Measurements from ENCODE around the gene ACTL7A. TPM values are rescaled to one million over a fixed set of nuclear protein-coding genes. Genes with fewer than 3 reads are reported as not detected.
"Not testable (repeated sequence)": the region's sequence is repeated elsewhere in the genome, so short reads cannot be mapped to it uniquely, and the experiment has no call there.

Gene ACTL7A
- total RNA-seq, 1 donor from 2014 or later = not detected

DNA sequence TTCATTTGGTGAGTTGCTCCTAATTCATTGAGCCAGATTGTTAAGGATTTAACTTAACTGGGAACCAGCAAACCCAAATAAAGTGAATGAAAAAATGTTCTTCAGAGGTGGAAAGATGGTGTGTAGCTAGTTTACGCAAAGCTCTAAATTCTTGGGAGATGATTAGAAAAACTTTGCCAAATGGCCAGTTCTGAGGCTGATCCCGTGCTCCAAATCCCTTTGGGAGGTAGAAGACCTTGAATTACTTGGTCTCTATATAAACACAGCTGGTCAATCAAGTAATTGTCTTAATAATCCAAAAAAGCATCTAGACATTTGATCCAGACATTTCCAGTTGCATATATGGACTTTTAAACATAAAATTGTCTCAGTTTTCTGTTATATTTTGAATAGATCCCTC is 17.7 kb upstream of the ACTL7A start:
- Histone ChIP-seq H3K27me3 (ENCODE audit: control insufficient read depth, insufficient read depth, low read length) (no peaks in the 10 kb centered on the region), H3K36me3 (ENCODE audit: control insufficient read depth, insufficient read depth, low read length) (no peaks in the 10 kb centered on the region), H3K4me3 (ENCODE audit: low read depth, low read length) (no peak overlapping the region)
- TF ChIP-seq, protein P1, sequence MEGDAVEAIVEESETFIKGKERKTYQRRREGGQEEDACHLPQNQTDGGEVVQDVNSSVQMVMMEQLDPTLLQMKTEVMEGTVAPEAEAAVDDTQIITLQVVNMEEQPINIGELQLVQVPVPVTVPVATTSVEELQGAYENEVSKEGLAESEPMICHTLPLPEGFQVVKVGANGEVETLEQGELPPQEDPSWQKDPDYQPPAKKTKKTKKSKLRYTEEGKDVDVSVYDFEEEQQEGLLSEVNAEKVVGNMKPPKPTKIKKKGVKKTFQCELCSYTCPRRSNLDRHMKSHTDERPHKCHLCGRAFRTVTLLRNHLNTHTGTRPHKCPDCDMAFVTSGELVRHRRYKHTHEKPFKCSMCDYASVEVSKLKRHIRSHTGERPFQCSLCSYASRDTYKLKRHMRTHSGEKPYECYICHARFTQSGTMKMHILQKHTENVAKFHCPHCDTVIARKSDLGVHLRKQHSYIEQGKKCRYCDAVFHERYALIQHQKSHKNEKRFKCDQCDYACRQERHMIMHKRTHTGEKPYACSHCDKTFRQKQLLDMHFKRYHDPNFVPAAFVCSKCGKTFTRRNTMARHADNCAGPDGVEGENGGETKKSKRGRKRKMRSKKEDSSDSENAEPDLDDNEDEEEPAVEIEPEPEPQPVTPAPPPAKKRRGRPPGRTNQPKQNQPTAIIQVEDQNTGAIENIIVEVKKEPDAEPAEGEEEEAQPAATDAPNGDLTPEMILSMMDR (IDR thresholded peaks at IDR 0.05; ENCODE audit: insufficient read depth, low read length, poor library complexity, severe bottlenecking) = no peak
- no peak for DNase-seq (ENCODE audit: low read depth)

DNA sequence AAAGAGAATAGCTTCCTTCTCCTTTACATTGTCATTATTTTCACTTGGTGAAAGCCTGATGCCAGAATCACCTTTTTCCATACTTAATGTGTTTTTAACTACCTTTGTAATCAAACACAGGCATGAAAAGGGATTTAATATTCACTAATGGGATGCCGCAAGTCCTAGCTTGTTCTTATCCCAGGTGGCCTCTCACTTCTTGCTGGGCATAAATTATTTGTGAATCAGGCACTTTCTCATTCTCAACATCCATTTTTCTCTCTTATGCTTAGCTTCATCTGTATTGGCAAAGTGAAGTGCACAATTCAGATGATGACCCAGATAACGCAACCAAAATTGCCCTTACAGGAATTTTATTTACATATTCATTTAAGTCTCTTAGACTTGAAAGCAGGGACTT is 17.2 kb upstream of the ACTL7A start:
- TF ChIP-seq, protein P1 (IDR thresholded peaks at IDR 0.05; ENCODE audit: insufficient read depth, low read length, poor library complexity, severe bottlenecking) = no peak
- Histone ChIP-seq H3K36me3 (ENCODE audit: control insufficient read depth, insufficient read depth, low read length) (no peaks in the 10 kb centered on the region), H3K4me3 (ENCODE audit: low read depth, low read length) (no peak overlapping the region), H3K27me3 (ENCODE audit: control insufficient read depth, insufficient read depth, low read length) (no peaks in the 10 kb centered on the region)
- DNase-seq (ENCODE audit: low read depth) = no peak

DNA sequence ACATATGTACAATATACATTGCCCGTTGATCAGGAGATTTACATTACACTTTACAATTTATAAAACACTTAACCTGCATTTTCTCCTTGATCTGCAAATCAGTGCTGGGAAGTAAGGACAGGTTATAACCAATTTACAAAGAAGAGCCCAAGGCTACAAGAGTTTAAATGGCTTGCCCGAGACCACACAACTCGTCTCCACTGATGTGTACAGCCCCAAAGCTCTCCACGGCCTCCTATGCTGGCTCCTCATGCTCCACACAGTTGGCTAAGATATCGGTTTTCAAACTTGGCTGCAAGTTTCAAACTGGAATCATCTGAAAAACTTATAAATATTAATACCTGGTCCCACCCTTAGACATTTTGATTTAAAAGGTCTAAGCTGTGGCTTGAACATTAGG is 16.6 kb upstream of the ACTL7A start:
- TF ChIP-seq, protein P1 (IDR thresholded peaks at IDR 0.05; ENCODE audit: insufficient read depth, low read length, poor library complexity, severe bottlenecking) = no peak
- Histone ChIP-seq H3K27me3 (ENCODE audit: control insufficient read depth, insufficient read depth, low read length) (no peaks in the 10 kb centered on the region), H3K4me3 (ENCODE audit: low read depth, low read length) (no peak overlapping the region), H3K36me3 (ENCODE audit: control insufficient read depth, insufficient read depth, low read length) (no peaks in the 10 kb centered on the region)
- DNase-seq (ENCODE audit: low read depth) = no peak

DNA sequence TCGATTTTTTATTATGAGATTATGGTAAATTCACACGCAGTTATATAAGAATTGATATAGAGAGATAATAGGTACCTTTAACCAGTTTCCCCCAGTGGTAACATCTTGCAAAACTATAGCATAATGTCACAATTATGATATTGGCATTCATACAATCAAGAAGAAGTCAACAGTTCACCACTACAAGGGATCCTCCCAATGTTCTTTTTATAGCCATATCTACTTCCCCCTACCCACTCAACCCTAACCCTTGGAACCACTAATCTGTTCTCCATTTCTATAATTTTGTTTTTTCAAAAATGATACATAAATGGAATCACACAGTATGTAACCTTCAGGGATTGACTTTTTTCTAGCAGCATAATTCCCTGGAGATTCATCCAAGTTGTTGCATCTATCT is 16.1 kb upstream of the ACTL7A start:
- DNase-seq (ENCODE audit: low read depth) = no peak
- TF ChIP-seq, protein P1 (IDR thresholded peaks at IDR 0.05; ENCODE audit: insufficient read depth, low read length, poor library complexity, severe bottlenecking) = no peak
- H3K27me3 ChIP-seq (ENCODE audit: control insufficient read depth, insufficient read depth, low read length) = no peaks in the 10 kb centered on the region
- H3K36me3 ChIP-seq (ENCODE audit: control insufficient read depth, insufficient read depth, low read length) = no peaks in the 10 kb centered on the region
- no peak overlapping the region for H3K4me3 ChIP-seq (ENCODE audit: low read depth, low read length)

DNA sequence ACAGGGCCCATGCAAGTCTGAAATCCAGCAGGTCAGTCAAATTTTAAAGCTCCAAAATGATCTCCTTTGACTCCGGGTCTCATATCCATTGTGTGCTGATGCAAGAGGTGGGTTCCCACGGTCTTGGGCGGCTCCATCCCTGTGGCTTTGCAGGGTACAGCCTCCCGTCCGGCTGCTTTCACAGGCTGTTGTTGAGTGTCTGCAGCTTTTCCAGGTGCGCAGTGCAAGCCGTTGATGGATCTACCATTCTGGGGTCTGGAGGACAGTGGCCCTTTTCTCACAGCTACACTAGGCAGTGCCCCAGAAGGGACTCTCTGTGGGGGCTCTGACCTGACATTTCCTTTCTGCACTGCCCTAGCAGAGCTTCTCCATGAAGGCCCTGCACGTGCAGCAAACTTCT is 13.8 kb upstream of the ACTL7A start:
- not testable (repeated sequence) for DNase-seq (ENCODE audit: low read depth); H3K36me3 ChIP-seq (ENCODE audit: control insufficient read depth, insufficient read depth, low read length); H3K27me3 ChIP-seq (ENCODE audit: control insufficient read depth, insufficient read depth, low read length); H3K4me3 ChIP-seq (ENCODE audit: low read depth, low read length)

DNA sequence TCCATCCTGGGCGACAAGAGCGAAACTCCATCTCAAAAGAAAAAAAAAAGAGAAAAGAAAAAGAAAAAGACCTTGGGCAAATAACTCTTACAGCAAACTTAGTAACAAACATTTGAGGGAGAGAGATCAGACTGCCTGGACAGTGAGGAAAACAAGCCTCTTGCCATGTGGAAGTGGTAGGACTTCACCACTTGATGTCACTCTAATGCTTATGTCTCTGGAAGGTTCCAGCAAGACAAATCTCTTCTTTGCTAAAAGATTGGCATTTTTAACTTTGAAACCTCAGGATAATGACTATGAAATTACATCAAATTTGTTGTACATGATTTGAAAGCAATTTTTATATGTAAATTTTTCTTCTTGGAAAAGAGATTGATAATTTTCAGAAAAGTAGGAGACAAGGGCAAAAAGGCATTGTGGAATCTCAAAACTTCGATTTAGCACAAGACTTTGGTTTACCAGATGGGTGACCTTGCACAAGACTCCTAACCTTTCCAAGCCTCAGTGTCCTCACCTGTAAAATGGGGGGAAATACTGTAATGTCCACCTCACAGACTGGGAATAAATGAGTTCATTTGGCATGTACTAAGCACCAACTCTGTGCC is 11.7 kb upstream of the ACTL7A start:
- TF ChIP-seq, protein P1 (IDR thresholded peaks at IDR 0.05; ENCODE audit: insufficient read depth, low read length, poor library complexity, severe bottlenecking) = peak; percentile 45
- Histone ChIP-seq H3K36me3 (ENCODE audit: control insufficient read depth, insufficient read depth, low read length) (no peaks in the 10 kb centered on the region), H3K4me3 (ENCODE audit: low read depth, low read length) (no peak overlapping the region), H3K27me3 (ENCODE audit: control insufficient read depth, insufficient read depth, low read length) (no peaks in the 10 kb centered on the region)
- DNase-seq (ENCODE audit: low read depth) = no peak
